ENCODE results near the gene SPN. TPM values are rescaled to one million over a fixed set of nuclear protein-coding genes. Genes with fewer than 3 reads are reported as not detected.
A peak's percentile ranks its signal among the peaks of the same experiment; 100 is the strongest.
"Not testable (repeated sequence)": the region's sequence is repeated elsewhere in the genome, so short reads cannot be mapped to it uniquely, and the experiment has no call there.

SPN gene
- total RNA-seq, 1 donor from 2014 or later, result not detected

GRCh38 chr16:29702269-29702668 lies 39.2 kb downstream of the SPN start:
- Mint-ChIP-seq H3K4me1 (ENCODE audit: unreplicated experiment) (peaks cover 4% of the 10 kb centered on the region), H3K27me3 (ENCODE audit: unreplicated experiment) (no peaks in the 10 kb centered on the region), H3K9me3 (ENCODE audit: unreplicated experiment) (peaks cover 7% of the 10 kb centered on the region), H3K36me3 (ENCODE audit: unreplicated experiment) (peaks cover 6% of the 10 kb centered on the region), H3K27ac (ENCODE audit: unreplicated experiment) (no peak overlapping the region), H3K4me3 (ENCODE audit: unreplicated experiment) (no peak overlapping the region)
- DNase-seq (ENCODE audit: extremely low spot score, unreplicated experiment), result no peak
- no peak for TF ChIP-seq CTCF (IDR thresholded peaks at IDR 0.05)

- no peak for TF ChIP-seq CTCF (IDR thresholded peaks at IDR 0.05)
- Mint-ChIP-seq H3K4me3 (ENCODE audit: unreplicated experiment) (no peak overlapping the region), H3K4me1 (ENCODE audit: unreplicated experiment) (peaks cover 7% of the 10 kb centered on the region), H3K36me3 (ENCODE audit: unreplicated experiment) (no peaks in the 10 kb centered on the region), H3K27me3 (ENCODE audit: unreplicated experiment) (no peaks in the 10 kb centered on the region), H3K9me3 (ENCODE audit: unreplicated experiment) (no peaks in the 10 kb centered on the region), H3K27ac (ENCODE audit: unreplicated experiment) (no peak overlapping the region)
- DNase-seq (ENCODE audit: extremely low spot score, unreplicated experiment), result no peak
Measured at GRCh38 chr16:29705030-29705429, 42.0 kb downstream of the SPN start.

- not testable (repeated sequence) for H3K9me3 Mint-ChIP-seq (ENCODE audit: unreplicated experiment); H3K27me3 Mint-ChIP-seq (ENCODE audit: unreplicated experiment); H3K4me3 Mint-ChIP-seq (ENCODE audit: unreplicated experiment); H3K36me3 Mint-ChIP-seq (ENCODE audit: unreplicated experiment); DNase-seq (ENCODE audit: extremely low spot score, unreplicated experiment); H3K27ac Mint-ChIP-seq (ENCODE audit: unreplicated experiment); H3K4me1 Mint-ChIP-seq (ENCODE audit: unreplicated experiment)
Measured at GRCh38 chr16:29707160-29707559, 44.1 kb downstream of the SPN start.

GRCh38 chr16:29708917-29709600 lies 46.0 kb downstream of the SPN start:
- Mint-ChIP-seq H3K27ac (ENCODE audit: unreplicated experiment) (no peak overlapping the region), H3K36me3 (ENCODE audit: unreplicated experiment) (no peaks in the 10 kb centered on the region), H3K4me3 (ENCODE audit: unreplicated experiment) (no peak overlapping the region), H3K9me3 (ENCODE audit: unreplicated experiment) (no peaks in the 10 kb centered on the region), H3K27me3 (ENCODE audit: unreplicated experiment) (no peaks in the 10 kb centered on the region), H3K4me1 (ENCODE audit: unreplicated experiment) (peaks cover 8% of the 10 kb centered on the region)
- no peak for TF ChIP-seq CTCF (IDR thresholded peaks at IDR 0.05)
- no peak for DNase-seq (ENCODE audit: extremely low spot score, unreplicated experiment)

- not testable (repeated sequence) for H3K27ac Mint-ChIP-seq (ENCODE audit: unreplicated experiment); H3K36me3 Mint-ChIP-seq (ENCODE audit: unreplicated experiment); H3K9me3 Mint-ChIP-seq (ENCODE audit: unreplicated experiment); H3K27me3 Mint-ChIP-seq (ENCODE audit: unreplicated experiment); H3K4me3 Mint-ChIP-seq (ENCODE audit: unreplicated experiment); DNase-seq (ENCODE audit: extremely low spot score, unreplicated experiment); H3K4me1 Mint-ChIP-seq (ENCODE audit: unreplicated experiment)
Measured at GRCh38 chr16:29709657-29710056, 46.6 kb downstream of the SPN start.

- no peaks in the 10 kb centered on the region for H3K36me3 Mint-ChIP-seq (ENCODE audit: unreplicated experiment)
- H3K9me3 Mint-ChIP-seq (ENCODE audit: unreplicated experiment), result no peaks in the 10 kb centered on the region
- no peak overlapping the region for H3K27ac Mint-ChIP-seq (ENCODE audit: unreplicated experiment)
- no peak for DNase-seq (ENCODE audit: extremely low spot score, unreplicated experiment)
- TF ChIP-seq CTCF (IDR thresholded peaks at IDR 0.05), result peak; percentile 67
- peaks cover 8% of the 10 kb centered on the region for H3K4me1 Mint-ChIP-seq (ENCODE audit: unreplicated experiment)
- H3K4me3 Mint-ChIP-seq (ENCODE audit: unreplicated experiment), result no peak overlapping the region
- peaks cover 9% of the 10 kb centered on the region for H3K27me3 Mint-ChIP-seq (ENCODE audit: unreplicated experiment)
Measured at GRCh38 chr16:29710227-29711219, 47.5 kb downstream of the SPN start.
